GM06990 (cell line): Measurements from ENCODE around the gene PHIP.

Experiments used
- DNase-seq: peaks from one replicate; pipeline ENCODE4 v3.0.0-alpha.2; 2011; ENCODE audit not compliant: insufficient read length; ENCODE audit errors: extremely low read depth
- H3K27me3 ChIP-seq: replicated peaks from 2 replicates; pipeline ENCODE4 v1.6.0; 2011; ENCODE audit warnings: low read length; ENCODE audit not compliant: control insufficient read depth, insufficient read depth
- H3K36me3 ChIP-seq: 2 replicates; pipeline ENCODE4 v1.5.1; 2011; ENCODE audit warnings: low read length; ENCODE audit not compliant: control insufficient read depth, insufficient read depth
- H3K4me3 ChIP-seq: replicated peaks from 2 replicates; pipeline ENCODE4 v1.5.1; 2011; ENCODE audit warnings: low read depth, mild to moderate bottlenecking, control low read depth, low read length
- TF ChIP-seq, protein P1 (sequence below): IDR thresholded peaks from 2 replicates; pipeline ENCODE4 v1.5.1; 2011; ENCODE audit warnings: low read length, control low read depth, mild to moderate bottlenecking, inconsistent platforms; ENCODE audit not compliant: insufficient read depth, poor library complexity, severe bottlenecking

The PHIP gene

DNA sequence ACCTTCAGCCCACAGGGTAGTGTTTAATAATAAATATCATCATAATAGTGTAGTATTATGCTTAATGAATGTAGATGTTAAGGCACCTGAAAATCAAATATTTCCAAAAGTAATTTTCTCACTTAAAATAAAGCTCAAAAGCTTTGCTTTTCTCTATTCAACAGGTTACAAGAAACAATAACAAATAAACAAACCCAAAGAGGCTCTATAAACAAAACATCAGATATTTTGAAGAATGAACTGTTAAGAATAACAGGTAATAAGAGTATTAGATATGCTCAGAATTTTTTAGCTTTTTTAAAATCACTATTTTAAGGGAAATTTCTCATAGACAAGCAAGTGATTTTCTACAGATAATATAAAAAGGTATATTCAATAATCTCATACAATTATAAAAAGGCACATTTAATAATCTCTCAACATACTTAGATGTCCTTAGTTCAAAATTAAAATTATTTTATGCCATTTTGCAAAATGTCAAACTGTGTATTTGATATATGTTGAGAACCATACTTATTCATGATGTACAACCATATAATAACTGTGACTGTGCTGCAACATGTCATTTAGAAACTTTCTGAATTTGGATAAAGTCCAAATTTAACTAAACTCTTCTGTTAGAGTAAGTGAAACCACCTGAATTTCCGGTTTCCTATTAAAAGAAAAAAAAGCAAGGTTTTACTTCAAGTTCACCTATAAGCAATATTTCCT lies 35.8 kb downstream of the PHIP start:
- no peaks in the 10 kb centered on the region for H3K27me3 ChIP-seq
- no peak overlapping the region for H3K4me3 ChIP-seq
- TF ChIP-seq, protein P1, sequence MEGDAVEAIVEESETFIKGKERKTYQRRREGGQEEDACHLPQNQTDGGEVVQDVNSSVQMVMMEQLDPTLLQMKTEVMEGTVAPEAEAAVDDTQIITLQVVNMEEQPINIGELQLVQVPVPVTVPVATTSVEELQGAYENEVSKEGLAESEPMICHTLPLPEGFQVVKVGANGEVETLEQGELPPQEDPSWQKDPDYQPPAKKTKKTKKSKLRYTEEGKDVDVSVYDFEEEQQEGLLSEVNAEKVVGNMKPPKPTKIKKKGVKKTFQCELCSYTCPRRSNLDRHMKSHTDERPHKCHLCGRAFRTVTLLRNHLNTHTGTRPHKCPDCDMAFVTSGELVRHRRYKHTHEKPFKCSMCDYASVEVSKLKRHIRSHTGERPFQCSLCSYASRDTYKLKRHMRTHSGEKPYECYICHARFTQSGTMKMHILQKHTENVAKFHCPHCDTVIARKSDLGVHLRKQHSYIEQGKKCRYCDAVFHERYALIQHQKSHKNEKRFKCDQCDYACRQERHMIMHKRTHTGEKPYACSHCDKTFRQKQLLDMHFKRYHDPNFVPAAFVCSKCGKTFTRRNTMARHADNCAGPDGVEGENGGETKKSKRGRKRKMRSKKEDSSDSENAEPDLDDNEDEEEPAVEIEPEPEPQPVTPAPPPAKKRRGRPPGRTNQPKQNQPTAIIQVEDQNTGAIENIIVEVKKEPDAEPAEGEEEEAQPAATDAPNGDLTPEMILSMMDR, result no peak
- H3K36me3 ChIP-seq, result peaks cover 1% of the 10 kb centered on the region
- peak; percentile 44 for DNase-seq

DNA sequence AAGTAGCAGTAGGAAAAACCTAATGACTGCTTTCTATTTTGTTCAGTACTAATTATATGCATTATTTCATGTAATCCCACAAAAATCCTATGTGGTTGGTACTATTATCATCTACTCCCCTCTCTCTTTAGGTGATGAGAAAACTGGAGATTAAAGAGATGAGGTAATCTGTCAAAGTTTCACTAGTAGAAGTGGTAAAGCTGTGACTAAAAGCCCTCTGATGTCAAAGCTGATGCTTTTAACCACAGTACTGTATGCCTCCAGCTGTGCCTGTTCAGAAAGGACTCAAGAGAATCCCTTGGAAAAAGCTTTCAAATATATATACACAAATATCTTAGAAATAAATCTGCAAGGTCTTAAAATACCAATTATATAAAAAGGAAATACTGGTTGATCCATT lies 38.0 kb downstream of the PHIP start:
- Histone ChIP-seq H3K27me3 (no peaks in the 10 kb centered on the region), H3K4me3 (no peak overlapping the region), H3K36me3 (peaks cover 1% of the 10 kb centered on the region)
- TF ChIP-seq, protein P1, result no peak
- peak; percentile 35 for DNase-seq

DNA sequence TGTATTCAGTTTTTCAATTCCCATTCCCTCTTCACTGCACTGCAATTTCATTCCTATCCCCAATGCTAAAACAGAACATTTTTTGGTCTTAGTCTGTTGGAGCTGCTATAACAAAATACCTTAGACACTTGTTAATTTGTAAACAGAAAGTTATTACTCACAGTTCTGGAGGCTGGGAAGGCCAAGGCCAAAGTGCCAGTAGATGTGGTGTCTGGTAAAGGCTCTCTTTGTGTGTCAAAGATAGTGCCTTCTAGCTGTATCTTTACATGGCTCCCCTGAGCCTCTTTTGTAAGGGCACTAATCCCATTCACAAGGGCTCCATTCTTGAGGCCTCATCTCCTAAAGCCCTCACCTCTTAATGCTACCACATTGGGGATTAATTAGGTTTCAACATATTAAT lies 40.0 kb downstream of the PHIP start:
- H3K27me3 ChIP-seq, result no peaks in the 10 kb centered on the region
- no peak for DNase-seq
- TF ChIP-seq, protein P1, result no peak
- H3K4me3 ChIP-seq, result no peak overlapping the region
- H3K36me3 ChIP-seq, result peaks cover 1% of the 10 kb centered on the region

DNA sequence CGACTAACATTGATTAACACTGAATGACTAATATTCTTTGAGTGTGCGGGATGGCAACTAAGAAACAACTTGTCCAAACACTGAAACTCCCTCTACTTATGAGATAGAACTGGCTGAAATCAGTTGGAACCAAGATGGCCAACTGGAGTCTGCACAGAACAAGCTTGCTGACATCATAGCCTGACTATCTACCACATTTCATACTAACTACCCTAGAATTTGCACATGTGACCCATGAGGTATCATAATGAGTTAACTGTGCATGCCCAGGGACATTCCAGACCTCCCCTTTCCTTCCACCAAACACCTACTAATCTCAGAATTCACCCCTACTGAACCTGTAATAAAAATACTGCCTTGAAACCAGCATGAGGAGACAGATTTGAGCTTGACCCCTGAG lies 43.2 kb downstream of the PHIP start:
- Histone ChIP-seq H3K36me3 (no peaks in the 10 kb centered on the region; the same call in none of the 2 replicates), H3K4me3 (no peak overlapping the region)
- peak; percentile 10 for DNase-seq

DNA sequence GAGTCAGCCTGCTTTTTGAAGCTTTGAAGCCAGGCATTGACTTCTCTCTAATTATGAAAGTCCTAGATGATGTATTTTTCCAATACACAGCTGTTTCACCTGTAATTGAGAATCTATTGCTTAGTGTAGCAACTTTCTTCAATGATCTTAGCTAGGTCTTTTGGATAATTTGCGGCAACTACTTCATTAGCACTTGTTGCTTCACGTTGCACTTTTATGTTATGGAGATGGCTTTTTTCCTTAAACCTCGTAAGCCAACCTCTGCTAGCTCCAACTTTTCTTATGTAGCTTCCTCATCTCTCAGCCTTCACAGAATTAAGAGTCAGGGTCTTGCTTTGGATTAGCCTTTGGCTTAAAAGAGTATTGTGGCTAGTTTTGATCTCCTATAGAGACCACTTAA lies 44.8 kb downstream of the PHIP start:
- Histone ChIP-seq H3K27me3 (no peaks in the 10 kb centered on the region), H3K36me3 (no peaks in the 10 kb centered on the region; the same call in 1 of the 2 replicates), H3K4me3 (no peak overlapping the region)
- DNase-seq, result no peak
- TF ChIP-seq, protein P1, result no peak

More for the DNA sequence above, 43.2 kb downstream of the PHIP start:
- TF ChIP-seq, protein P1, result no peak
- H3K27me3 ChIP-seq, result no peaks in the 10 kb centered on the region
